Common myeloid progenitor, CD34-positive (primary cell): ENCODE data around the gene EPB41L4A.

Experiments used
- CTCF ChIA-PET: fragments of 350-600 bp; sonication (Branson Sonifier 250); formaldehyde crosslinking; loops from one replicate; lab custom pipeline; 2021; ENCODE audit warnings: antibody characterized with exemption; lab: Charles Lee
- POLR2A ChIA-PET: fragments of 350-600 bp; sonication (Branson Sonifier 250); formaldehyde crosslinking; loops from one replicate; lab custom pipeline; 2021; ENCODE audit warnings: antibody characterized with exemption; lab: Charles Lee
- DNase-seq, 3 donors: peaks; one replicate each; pipeline versions ENCODE4 v3.0.0 to v3.0.0-alpha.2; 2013
- H3K27ac ChIP-seq, 2 experiments: 1 replicate in 1 of 2; 2 replicates in 1 of 2; pipeline ENCODE4 v1.7.0; 2013; ENCODE audit warnings: inconsistent platforms in 2 of 2, low read length in 2 of 2, mild to moderate bottlenecking in 2 of 2, low read depth in 1 of 2, moderate library complexity in 1 of 2; ENCODE audit not compliant: severe bottlenecking in 2 of 2, insufficient read depth in 1 of 2, poor library complexity in 1 of 2
- H3K27me3 ChIP-seq, 5 experiments: replicated peaks in 2 of 5; 1 replicate in 3 of 5; 2 replicates in 2 of 5; pipeline versions ENCODE4 v1.6.1 to v1.7.0; 2013; ENCODE audit warnings: low read length in 4 of 5, mild to moderate bottlenecking in 2 of 5, moderate library complexity in 2 of 5, inconsistent platforms in 1 of 5; ENCODE audit not compliant: insufficient read depth in 5 of 5, control insufficient read depth in 4 of 5
- H3K36me3 ChIP-seq, 4 experiments: 1 replicate in 2 of 4; 2 replicates in 2 of 4; pipeline versions ENCODE4 v1.6.1 to v1.7.0; 2013; ENCODE audit warnings: low read length in 3 of 4, control low read depth in 1 of 4, mild to moderate bottlenecking in 1 of 4; ENCODE audit not compliant: control insufficient read depth in 4 of 4, insufficient read depth in 4 of 4
- H3K4me1 ChIP-seq, 4 experiments: 1 replicate in 3 of 4; 2 replicates in 1 of 4; pipeline versions ENCODE4 v1.6.1 to v1.7.1; 2013; ENCODE audit warnings: low read length in 3 of 4, mild to moderate bottlenecking in 3 of 4, control low read depth in 1 of 4, inconsistent platforms in 1 of 4, moderate library complexity in 1 of 4; ENCODE audit not compliant: control insufficient read depth in 4 of 4, insufficient read depth in 4 of 4; ENCODE audit errors: control extremely low read depth in 1 of 4
- H3K4me3 ChIP-seq, 7 experiments: 1 replicate in 4 of 7; 2 replicates in 3 of 7; pipeline versions ENCODE4 v1.5.1 to v1.7.0; 2013; ENCODE audit warnings: mild to moderate bottlenecking in 7 of 7, low read length in 6 of 7, moderate library complexity in 6 of 7, inconsistent platforms in 2 of 7, low read depth in 2 of 7, control low read depth in 1 of 7; ENCODE audit not compliant: insufficient read depth in 4 of 7, control insufficient read depth in 1 of 7; ENCODE audit errors: extremely low read depth in 1 of 7
- H3K9me3 ChIP-seq, 5 experiments: 1 replicate in 4 of 5; 2 replicates in 1 of 5; pipeline versions ENCODE4 v1.6.1 to v1.7.1; 2013; ENCODE audit warnings: low read length in 4 of 5, mild to moderate bottlenecking in 2 of 5, inconsistent platforms in 1 of 5, low read depth in 1 of 5, moderate library complexity in 1 of 5; ENCODE audit not compliant: control insufficient read depth in 4 of 5, insufficient read depth in 2 of 5; ENCODE audit errors: control extremely low read depth in 1 of 5
- WGBS: methylation state at CpG from one replicate; pipeline ENCODE4 v1.1.5; 2013; ENCODE audit not compliant: insufficient coverage; 5-methylcytosine and 5-hydroxymethylcytosine counted together

Gene EPB41L4A

GRCh38 chr5:112264151-112264550 is 154.9 kb downstream of the EPB41L4A start:
- H3K4me1 ChIP-seq, result no peaks in the 10 kb centered on the region
- no peaks in the 10 kb centered on the region for H3K9me3 ChIP-seq
- POLR2A ChIA-PET, result no interaction called here
- H3K27me3 ChIP-seq, result peaks cover 0 to 4% (median 0%) of the 10 kb centered on the region in 5 experiments
- no peaks in the 10 kb centered on the region for H3K36me3 ChIP-seq
- CTCF ChIA-PET, result no interaction called here
- 100% methylated on average over 1 of the region's 4 CpGs for WGBS
- H3K4me3 ChIP-seq, result no peak overlapping the region
- H3K27ac ChIP-seq, result no peak overlapping the region
- DNase-seq, result no peak

GRCh38 chr5:112263469-112263868 is 155.6 kb downstream of the EPB41L4A start:
- no peak for DNase-seq
- H3K27me3 ChIP-seq, result peaks cover 0 to 4% (median 0%) of the 10 kb centered on the region in 5 experiments
- H3K4me3 ChIP-seq, result no peak overlapping the region
- H3K27ac ChIP-seq, result no peak overlapping the region
- H3K36me3 ChIP-seq, result no peaks in the 10 kb centered on the region
- ChIA-PET CTCF (no interaction called here), POLR2A (no interaction called here)
- no peaks in the 10 kb centered on the region for H3K9me3 ChIP-seq
- H3K4me1 ChIP-seq, result no peaks in the 10 kb centered on the region
- no CpG with 5 or more reads among the region's 1 CpG for WGBS

- H3K36me3 ChIP-seq, result no peaks in the 10 kb centered on the region
- WGBS, result 100% methylated on average over 1 of the region's 2 CpGs
- no peak overlapping the region for H3K4me3 ChIP-seq
- ChIA-PET CTCF (no interaction called here), POLR2A (no interaction called here)
- H3K27me3 ChIP-seq, result peaks cover 0 to 4% (median 0%) of the 10 kb centered on the region in 5 experiments
- H3K4me1 ChIP-seq, result no peaks in the 10 kb centered on the region
- H3K9me3 ChIP-seq, result no peaks in the 10 kb centered on the region
- H3K27ac ChIP-seq, result no peak overlapping the region
- no peak for DNase-seq
These were observed 160.5 kb downstream of the EPB41L4A start for GRCh38 chr5:112258571-112258970.

GRCh38 chr5:112257976-112258375 is 161.1 kb downstream of the EPB41L4A start:
- H3K4me3 ChIP-seq, result no peak overlapping the region
- CTCF ChIA-PET, result no interaction called here
- no peaks in the 10 kb centered on the region for H3K4me1 ChIP-seq
- H3K27me3 ChIP-seq, result peaks cover 0 to 4% (median 0%) of the 10 kb centered on the region in 5 experiments
- no peak for DNase-seq
- H3K27ac ChIP-seq, result no peak overlapping the region
- no peaks in the 10 kb centered on the region for H3K36me3 ChIP-seq
- POLR2A ChIA-PET, result no interaction called here
- H3K9me3 ChIP-seq, result no peaks in the 10 kb centered on the region

GRCh38 chr5:112257005-112257404 is 162.1 kb downstream of the EPB41L4A start:
- DNase-seq, result no peak
- CTCF ChIA-PET, result no interaction called here
- POLR2A ChIA-PET, result no interaction called here
- H3K27me3 ChIP-seq, result peaks cover 0 to 4% (median 0%) of the 10 kb centered on the region in 5 experiments
- no peaks in the 10 kb centered on the region for H3K4me1 ChIP-seq
- no peak overlapping the region for H3K4me3 ChIP-seq
- no peaks in the 10 kb centered on the region for H3K36me3 ChIP-seq
- H3K9me3 ChIP-seq, result no peaks in the 10 kb centered on the region
- no peak overlapping the region for H3K27ac ChIP-seq

GRCh38 chr5:112254303-112254702 is 164.8 kb downstream of the EPB41L4A start:
- no peaks in the 10 kb centered on the region for H3K4me1 ChIP-seq
- no peak overlapping the region for H3K4me3 ChIP-seq
- no peaks in the 10 kb centered on the region for H3K36me3 ChIP-seq
- ChIA-PET CTCF (no interaction called here), POLR2A (no interaction called here)
- H3K9me3 ChIP-seq, result no peaks in the 10 kb centered on the region
- WGBS, result 100% methylated on average over 3 of the region's 5 CpGs
- no peak overlapping the region for H3K27ac ChIP-seq
- no peaks in the 10 kb centered on the region for H3K27me3 ChIP-seq
- no peak for DNase-seq

GRCh38 chr5:112253478-112254250 is 165.4 kb downstream of the EPB41L4A start:
- POLR2A ChIA-PET, result no interaction called here
- H3K4me1 ChIP-seq, result no peaks in the 10 kb centered on the region
- WGBS, result 89% methylated on average over 3 of the region's 9 CpGs
- no peaks in the 10 kb centered on the region for H3K9me3 ChIP-seq
- H3K27ac ChIP-seq, result no peak overlapping the region
- CTCF ChIA-PET, result interaction anchor here (0.6 kb wide), 1 partner anchor 1359 kb away, joined by 3 read pairs; no protein-coding TSS in a partner anchor
- DNase-seq, result no peak
- no peaks in the 10 kb centered on the region for H3K36me3 ChIP-seq
- H3K27me3 ChIP-seq, result peaks cover 0 to under 1% (median 0%) of the 10 kb centered on the region in 5 experiments
- H3K4me3 ChIP-seq, result no peak overlapping the region
